ENCODE measurements around the gene PHF19. TPM values are rescaled to one million over a fixed set of nuclear protein-coding genes. Genes with fewer than 3 reads are reported as not detected.
A peak's percentile ranks its signal among the peaks of the same experiment; 100 is the strongest.

PHF19 gene
- total and polyA plus RNA-seq, 2 of the 8 experiments (the other 6 are each of a cell fraction or from before 2014, with no cell fraction given) = 28.2 to 31.8 TPM

DNA sequence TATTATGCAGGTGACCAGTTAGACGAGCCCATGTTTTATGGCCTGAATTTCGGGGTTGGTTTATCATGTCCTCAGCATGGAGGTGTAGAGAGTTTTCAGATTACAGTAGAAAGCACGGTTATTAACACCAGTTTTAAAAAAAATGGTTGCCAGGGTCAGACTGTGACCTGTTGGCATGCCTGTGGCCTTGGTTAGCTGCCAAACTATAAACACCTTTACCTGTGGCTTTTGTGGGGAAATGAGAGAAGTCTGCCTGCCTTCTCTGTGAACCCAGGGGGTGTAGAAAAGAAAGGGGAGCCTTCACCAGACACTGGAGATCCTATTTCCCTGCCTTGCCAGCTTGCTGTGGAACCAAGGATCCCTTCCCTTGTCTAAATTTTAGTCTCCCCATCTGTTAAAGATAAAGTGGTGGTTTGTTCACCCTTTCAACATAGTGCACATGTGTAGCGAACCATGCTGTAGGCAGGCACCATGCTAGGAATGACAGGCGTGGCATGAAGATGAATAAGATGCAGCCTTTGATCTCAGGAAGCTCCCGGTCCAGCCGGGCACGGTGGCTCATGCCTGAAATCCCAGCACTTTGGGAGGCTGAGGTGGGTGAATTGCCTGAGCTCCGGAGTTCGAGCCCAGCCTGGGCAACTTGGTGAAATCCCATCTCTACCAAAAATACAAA, 6.1 kb upstream of the PHF19 start:
- H2BK12ac ChIP-seq (ENCODE audit: low read depth, low read length) = no peak overlapping the region
- no peak overlapping the region for H3K9ac ChIP-seq (replicated peaks in 1 of 4; ENCODE audit: extremely low read depth in 1 of 4, low read depth in 3 of 4, low read length in 3 of 4)
- no peak overlapping the region for H2AFZ ChIP-seq (ENCODE audit: low read length)
- H3K4ac ChIP-seq (replicated peaks; ENCODE audit: insufficient read length, low read depth, low read length) = no peak overlapping the region
- no peak overlapping the region for H3K27ac ChIP-seq (ENCODE audit: low read depth, low read length)
- 89% methylated on average over 10 of the region's 10 CpGs; no CpG with 5 or more reads in 1 of the 2 experiments for WGBS, 2 experiments (ENCODE audit: extremely low coverage in 1 of 2, insufficient coverage in 1 of 2, insufficient read length in 1 of 2, insufficient replicate concordance in 2 of 2, low coverage in 1 of 2, low lambda C conversion rate in 2 of 2, missing lambda C conversion rate in 1 of 2)
- H2BK120ac ChIP-seq (replicated peaks; ENCODE audit: low read depth, low read length) = no peak overlapping the region
- no peaks in the 10 kb centered on the region; a peak in 2 of 7 replicates for H3K27me3 ChIP-seq (replicated peaks in 1 of 4; ENCODE audit: control insufficient read depth in 3 of 4, extremely low read depth in 1 of 4, insufficient read depth in 3 of 4, low read length in 3 of 4)
- no peak overlapping the region for H3K4me3 ChIP-seq (ENCODE audit: extremely low read depth in 1 of 4, insufficient read depth in 2 of 4, low read depth in 3 of 4, low read length in 4 of 4)
- no peak overlapping the region for H4K5ac ChIP-seq (ENCODE audit: insufficient read length, low read depth, low read length)
- H3K79me2 ChIP-seq (ENCODE audit: control insufficient read depth in 1 of 2, insufficient read depth in 2 of 2, low read length in 2 of 2) = no peaks in the 10 kb centered on the region
- H3K14ac ChIP-seq (ENCODE audit: insufficient read length) = no peak overlapping the region
- peaks cover 0 to 8% (median 5%) of the 10 kb centered on the region in 4 experiments; a peak in 6 of 7 replicates for H3K4me1 ChIP-seq (replicated peaks in 1 of 4; ENCODE audit: control insufficient read depth in 3 of 4, insufficient read depth in 4 of 4, low read length in 3 of 4)
- H3K56ac ChIP-seq (replicated peaks; ENCODE audit: insufficient read length, low read depth, low read length) = no peak overlapping the region
- no peaks in the 10 kb centered on the region for H3K36me3 ChIP-seq (ENCODE audit: control insufficient read depth in 2 of 4, insufficient read depth in 4 of 4, low read length in 3 of 4)
- CTCF ChIA-PET (ENCODE audit: partially characterized antibody) = interaction anchor here (0.7 to 2.2 kb wide), 7 partner anchors 14 to 99 kb away, joined by 3 to 10 read pairs (median 3); no protein-coding TSS in a partner anchor
- no peak overlapping the region for H2BK20ac ChIP-seq (ENCODE audit: low read length)
- H3K18ac ChIP-seq (ENCODE audit: extremely low read depth, low read length) = no peak overlapping the region
- H2BK5ac ChIP-seq (ENCODE audit: low read depth, low read length) = no peak overlapping the region
- H3K4me2 ChIP-seq (ENCODE audit: insufficient read depth in 1 of 2, low read depth in 2 of 2, low read length in 2 of 2) = no peak overlapping the region
- no peaks in the 10 kb centered on the region for H3K79me1 ChIP-seq (ENCODE audit: low read depth, low read length)
- H3K23me2 ChIP-seq (ENCODE audit: low read depth, low read length) = no peaks in the 10 kb centered on the region; the same call in 1 of the 2 replicates
- no peak overlapping the region for H4K91ac ChIP-seq (replicated peaks; ENCODE audit: insufficient read length, low read length)
- H4K8ac ChIP-seq (ENCODE audit: extremely low read depth, insufficient read depth, low read length) = no peak overlapping the region
- H2AK5ac ChIP-seq (ENCODE audit: low read depth, low read length) = no peak overlapping the region
- DNase-seq (ENCODE audit: low read depth in 1 of 2, low spot score in 2 of 2) (no peak), FAIRE-seq (no peak)
- H4K20me1 ChIP-seq (replicated peaks in 1 of 2; ENCODE audit: control insufficient read depth in 1 of 2, insufficient read depth in 2 of 2, low read length in 2 of 2) = no peaks in the 10 kb centered on the region
- POLR2A ChIA-PET (ENCODE audit: partially characterized antibody) = interaction anchor here (0.5 to 2.0 kb wide), 3 partner anchors 10 to 33 kb away, joined by 4 to 12 read pairs (median 6); no protein-coding TSS in a partner anchor
- H2BK15ac ChIP-seq (ENCODE audit: low read length) = 0 out of 2 replicates have a peak overlapping the region, but pooled peaks have one; percentile 8
- H3K9me3 ChIP-seq (ENCODE audit: insufficient read depth in 2 of 2, low read depth in 1 of 2, low read length in 1 of 2) = no peaks in the 10 kb centered on the region
- H3K23ac ChIP-seq (ENCODE audit: insufficient read length) = no peak overlapping the region
- TF ChIP-seq, protein P1, sequence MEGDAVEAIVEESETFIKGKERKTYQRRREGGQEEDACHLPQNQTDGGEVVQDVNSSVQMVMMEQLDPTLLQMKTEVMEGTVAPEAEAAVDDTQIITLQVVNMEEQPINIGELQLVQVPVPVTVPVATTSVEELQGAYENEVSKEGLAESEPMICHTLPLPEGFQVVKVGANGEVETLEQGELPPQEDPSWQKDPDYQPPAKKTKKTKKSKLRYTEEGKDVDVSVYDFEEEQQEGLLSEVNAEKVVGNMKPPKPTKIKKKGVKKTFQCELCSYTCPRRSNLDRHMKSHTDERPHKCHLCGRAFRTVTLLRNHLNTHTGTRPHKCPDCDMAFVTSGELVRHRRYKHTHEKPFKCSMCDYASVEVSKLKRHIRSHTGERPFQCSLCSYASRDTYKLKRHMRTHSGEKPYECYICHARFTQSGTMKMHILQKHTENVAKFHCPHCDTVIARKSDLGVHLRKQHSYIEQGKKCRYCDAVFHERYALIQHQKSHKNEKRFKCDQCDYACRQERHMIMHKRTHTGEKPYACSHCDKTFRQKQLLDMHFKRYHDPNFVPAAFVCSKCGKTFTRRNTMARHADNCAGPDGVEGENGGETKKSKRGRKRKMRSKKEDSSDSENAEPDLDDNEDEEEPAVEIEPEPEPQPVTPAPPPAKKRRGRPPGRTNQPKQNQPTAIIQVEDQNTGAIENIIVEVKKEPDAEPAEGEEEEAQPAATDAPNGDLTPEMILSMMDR (IDR thresholded peaks at IDR 0.05; ENCODE audit: control extremely low read depth in 1 of 3, insufficient read depth in 1 of 3, low read depth in 1 of 3, low read length in 3 of 3) = no peak
- TF ChIP-seq CTBP2 (IDR thresholded peaks at IDR 0.05; ENCODE audit: borderline replicate concordance, insufficient read depth, insufficient read length, low read length) = no peak
- TF ChIP-seq POLR2A (IDR thresholded peaks at IDR 0.05; ENCODE audit: control extremely low read depth in 1 of 2, low read depth in 2 of 2, low read length in 2 of 2) = no peak
- no peak for TF ChIP-seq FOSL1 (IDR thresholded peaks at IDR 0.05; ENCODE audit: insufficient read depth, low read depth, low read length)
- no peak for TF ChIP-seq BACH1 (IDR thresholded peaks at IDR 0.05; ENCODE audit: low read length)
- TF ChIP-seq, protein P2, sequence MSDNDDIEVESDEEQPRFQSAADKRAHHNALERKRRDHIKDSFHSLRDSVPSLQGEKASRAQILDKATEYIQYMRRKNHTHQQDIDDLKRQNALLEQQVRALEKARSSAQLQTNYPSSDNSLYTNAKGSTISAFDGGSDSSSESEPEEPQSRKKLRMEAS (IDR thresholded peaks at IDR 0.05) = no peak
- TF ChIP-seq CBX8 (IDR thresholded peaks at IDR 0.05; ENCODE audit: borderline replicate concordance, low read depth, low read length) = no peak
- no peak for TF ChIP-seq ZNF274 (IDR thresholded peaks at IDR 0.05; ENCODE audit: borderline replicate concordance, extremely low read depth, low read length)
- TF ChIP-seq, protein P3, sequence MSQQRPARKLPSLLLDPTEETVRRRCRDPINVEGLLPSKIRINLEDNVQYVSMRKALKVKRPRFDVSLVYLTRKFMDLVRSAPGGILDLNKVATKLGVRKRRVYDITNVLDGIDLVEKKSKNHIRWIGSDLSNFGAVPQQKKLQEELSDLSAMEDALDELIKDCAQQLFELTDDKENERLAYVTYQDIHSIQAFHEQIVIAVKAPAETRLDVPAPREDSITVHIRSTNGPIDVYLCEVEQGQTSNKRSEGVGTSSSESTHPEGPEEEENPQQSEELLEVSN (IDR thresholded peaks at IDR 0.05) = no peak
